HG03558 (cell line): ENCODE data around the gene EIF2AK3.
A peak's percentile ranks its signal among the peaks of the same experiment; 100 is the strongest.

Source experiments
- ATAC-seq: cut with Tn5 transposase; IDR thresholded peaks from one replicate; pipeline ENCODE4 v1.9.1; 2021; ENCODE audit warnings: moderate number of reproducible peaks; ENCODE audit not compliant: unreplicated experiment; ENCODE audit errors: extremely low read depth

Gene EIF2AK3

GRCh38 chr2:88601286-88601685 lies 26.0 kb downstream of the EIF2AK3 start:
- no peak for ATAC-seq

DNA sequence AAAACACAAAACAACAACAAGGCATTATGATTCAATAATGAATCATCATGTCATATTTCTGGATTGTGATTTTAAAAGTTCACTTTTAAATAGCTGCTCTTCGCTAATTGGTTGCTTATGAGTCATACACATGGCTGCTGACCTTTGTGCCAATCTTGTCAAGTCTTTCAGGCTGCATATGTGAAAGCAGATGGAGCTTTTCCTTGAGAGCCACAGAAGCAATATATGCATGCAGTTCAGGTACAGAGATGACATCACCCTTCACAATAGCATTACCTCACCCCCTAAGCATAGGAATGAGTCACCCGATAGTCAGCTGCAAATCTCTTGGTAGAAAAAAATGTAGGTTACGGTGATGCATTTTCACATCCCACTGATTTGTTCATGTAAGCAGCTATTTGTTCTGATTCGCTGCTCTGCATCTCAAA lies 27.2 kb downstream of the EIF2AK3 start:
- peak; percentile 98 for ATAC-seq

DNA sequence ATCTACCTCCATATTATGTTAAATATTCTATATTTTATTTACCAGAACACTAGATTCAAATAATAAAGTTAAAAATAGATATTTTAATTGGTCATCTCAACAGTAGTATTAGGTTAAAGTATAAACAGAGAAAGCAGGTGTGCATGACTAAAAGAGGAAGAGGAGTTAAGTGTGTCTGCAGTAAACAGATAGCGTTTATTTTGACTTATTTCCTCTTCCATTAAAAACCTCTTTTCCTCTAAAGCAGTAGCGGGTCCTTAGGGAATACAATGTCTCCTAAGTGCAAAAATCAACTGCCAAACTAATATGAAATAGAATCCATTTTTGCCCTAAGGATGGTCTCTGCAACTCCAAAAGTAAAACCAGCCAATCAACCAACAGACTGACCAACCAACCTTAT lies 27.7 kb downstream of the EIF2AK3 start:
- ATAC-seq, result no peak

GRCh38 chr2:88597168-88597567 lies 30.1 kb downstream of the EIF2AK3 start:
- ATAC-seq, result no peak

- no peak for ATAC-seq
Measured at GRCh38 chr2:88596141-88596830, 31.0 kb downstream of the EIF2AK3 start.

DNA sequence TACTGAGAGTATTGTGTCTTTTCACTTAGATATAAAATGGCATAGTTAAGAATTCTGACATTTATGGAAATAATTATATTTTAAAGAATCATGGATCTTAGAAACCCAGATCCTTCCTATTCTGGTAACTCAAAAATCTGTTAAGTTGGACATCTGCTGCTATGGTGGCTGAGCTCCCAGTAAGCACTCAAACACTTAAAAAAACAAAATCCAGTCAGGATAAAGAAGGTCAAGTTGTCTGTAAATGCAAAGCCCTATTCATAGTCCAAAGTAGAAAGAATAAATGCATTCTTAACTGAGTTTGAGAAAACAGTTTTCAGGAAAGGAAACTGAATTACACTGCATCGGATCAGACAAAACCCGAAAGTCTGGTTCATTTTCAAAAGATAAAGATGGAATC lies 35.6 kb downstream of the EIF2AK3 start:
- ATAC-seq, result no peak

DNA sequence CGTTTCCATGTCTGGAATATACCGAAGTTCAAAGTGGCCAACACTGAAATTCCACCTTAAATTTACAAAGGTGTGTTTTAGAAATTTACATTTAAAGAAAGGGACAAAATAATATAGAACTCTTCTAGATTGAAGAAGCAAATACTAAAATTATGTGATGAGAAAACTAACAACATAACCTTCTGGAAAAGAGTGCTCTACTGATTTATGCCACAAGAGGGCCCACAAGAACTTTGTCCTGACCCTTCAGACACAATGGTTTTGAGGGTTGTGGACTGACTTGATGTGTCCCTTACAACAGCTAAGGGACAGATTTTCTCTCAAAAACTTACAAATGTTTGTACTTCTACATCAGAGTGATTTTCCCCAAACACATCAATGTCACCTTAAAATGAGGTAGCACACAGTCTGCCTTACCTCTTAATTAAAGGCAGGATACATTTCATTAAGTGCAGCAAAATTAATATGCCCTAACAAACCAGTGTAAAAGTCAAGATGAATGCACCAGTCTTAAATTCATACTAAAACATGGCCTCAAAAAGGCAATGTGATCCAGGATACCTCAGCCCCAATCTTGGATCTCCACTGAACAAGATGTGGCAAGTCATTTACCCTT lies 36.2 kb downstream of the EIF2AK3 start:
- ATAC-seq, result peak; percentile 59

DNA sequence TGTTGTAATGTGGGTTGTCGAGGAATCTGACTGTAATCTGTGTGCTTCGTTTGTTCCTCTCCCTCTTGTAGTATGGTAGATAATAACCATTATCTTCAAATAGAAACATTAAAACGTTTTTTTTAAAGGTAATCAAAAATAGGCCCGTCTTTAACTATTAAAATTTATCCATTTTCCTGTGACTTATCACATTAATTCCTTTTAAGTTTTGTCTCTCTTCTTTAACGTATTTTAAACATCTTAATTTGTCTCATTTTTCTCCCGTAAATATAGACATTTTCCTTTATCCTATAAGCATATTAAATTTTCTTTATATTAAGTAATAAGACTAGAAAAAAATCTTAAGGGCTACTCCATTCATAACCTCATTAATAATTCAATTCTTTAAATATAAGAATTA lies 41.3 kb downstream of the EIF2AK3 start:
- ATAC-seq, result no peak

DNA sequence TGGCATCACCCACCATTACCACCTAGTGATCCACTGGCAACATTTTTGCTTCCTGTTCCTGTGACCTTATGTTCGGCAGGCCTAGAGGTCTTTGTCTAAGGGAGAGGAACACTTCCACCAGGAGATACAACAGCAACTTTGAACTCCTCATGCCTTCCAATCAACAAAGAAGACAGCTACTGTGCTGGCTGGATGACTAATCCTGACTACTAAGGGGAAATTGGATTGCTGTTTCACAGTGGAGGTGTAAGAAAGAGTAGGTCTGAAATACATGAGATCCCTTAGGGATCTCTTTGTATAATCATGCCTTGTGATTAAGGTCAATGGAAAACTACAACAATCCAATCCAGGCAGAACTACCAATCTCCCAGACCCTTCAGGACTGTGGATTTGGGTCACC lies 45.2 kb downstream of the EIF2AK3 start:
- no peak for ATAC-seq

GRCh38 chr2:88580088-88580487 lies 47.2 kb downstream of the EIF2AK3 start:
- no peak for ATAC-seq

DNA sequence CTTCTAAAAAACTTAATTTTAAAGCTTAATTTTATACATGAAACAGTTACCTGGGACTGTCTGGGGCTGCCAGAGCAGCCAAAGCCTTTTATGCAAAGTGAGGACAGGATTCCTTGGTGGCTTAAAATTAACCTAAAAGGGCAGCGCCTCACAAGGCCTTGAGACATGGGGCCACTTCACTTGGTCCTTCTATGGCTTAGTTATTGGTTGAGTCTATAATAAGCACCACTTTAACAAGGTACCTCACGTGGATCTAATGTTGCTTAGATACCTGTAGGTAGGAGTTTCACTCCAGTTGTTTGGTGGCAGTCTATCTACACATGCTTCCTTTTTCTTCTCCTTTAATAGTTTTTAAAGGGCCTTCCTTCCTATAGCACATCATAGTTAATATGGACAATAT lies 51.6 kb downstream of the EIF2AK3 start:
- ATAC-seq, result no peak

GRCh38 chr2:88575051-88575450 lies 52.2 kb downstream of the EIF2AK3 start:
- ATAC-seq, result no peak

DNA sequence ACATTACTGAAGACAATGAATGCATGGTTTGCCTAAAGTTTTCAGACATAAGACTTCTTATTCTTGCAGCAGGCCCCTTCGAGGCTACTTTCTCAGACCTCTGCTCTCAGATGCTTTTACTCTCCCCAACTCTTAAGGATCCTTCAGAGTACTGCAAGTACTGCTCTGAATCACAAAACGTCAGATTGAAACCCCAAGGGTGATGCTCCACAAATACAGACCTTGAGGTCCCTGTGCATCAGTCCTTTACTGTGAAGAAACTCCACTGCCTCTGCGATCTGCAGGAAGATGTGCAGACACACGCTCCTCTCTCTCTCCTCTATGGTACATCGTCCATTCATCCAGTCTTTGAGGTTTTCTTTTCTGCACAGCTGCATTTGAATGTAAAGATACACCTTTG lies 52.8 kb downstream of the EIF2AK3 start:
- peak; percentile 72 for ATAC-seq

DNA sequence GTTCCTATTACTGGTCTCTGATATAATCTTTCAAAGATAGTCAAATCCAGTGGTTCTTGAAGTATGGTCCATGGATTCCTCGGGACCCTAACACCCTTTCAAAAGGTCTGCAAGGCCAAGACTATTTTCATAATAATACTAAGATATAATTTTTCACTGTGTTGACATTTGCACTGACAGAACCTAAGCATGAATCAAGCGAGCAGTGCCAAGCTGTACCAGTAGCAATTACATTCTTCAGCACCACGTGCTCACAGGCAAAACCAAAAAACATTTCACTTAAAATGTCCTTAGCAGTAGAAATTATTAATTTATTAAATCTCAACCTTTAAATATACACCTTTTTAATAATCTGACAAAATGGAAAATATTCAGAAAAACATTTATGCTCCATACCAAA lies 59.1 kb downstream of the EIF2AK3 start:
- ATAC-seq, result no peak

- no peak for ATAC-seq
Measured at GRCh38 chr2:88564402-88564801, 62.9 kb downstream of the EIF2AK3 start.

DNA sequence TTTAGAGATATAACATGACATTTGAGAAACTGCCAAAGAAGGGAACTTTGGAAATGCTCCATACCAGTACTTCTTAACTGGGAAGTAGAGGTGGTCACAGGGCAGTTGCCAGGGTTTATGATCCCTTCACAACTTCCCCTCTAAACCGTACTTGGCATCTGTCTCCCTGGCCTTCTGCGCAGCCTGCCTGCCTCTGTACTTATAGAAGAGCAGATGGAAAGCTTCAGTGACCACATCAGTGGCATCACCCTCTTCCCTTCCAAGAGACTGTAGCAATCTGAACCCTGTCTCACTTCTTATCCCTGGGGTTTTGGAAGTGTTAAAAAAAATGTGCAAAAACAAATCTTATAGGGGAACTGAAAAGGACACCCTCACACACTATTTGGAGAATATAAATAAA lies 64.1 kb downstream of the EIF2AK3 start:
- no peak for ATAC-seq

DNA sequence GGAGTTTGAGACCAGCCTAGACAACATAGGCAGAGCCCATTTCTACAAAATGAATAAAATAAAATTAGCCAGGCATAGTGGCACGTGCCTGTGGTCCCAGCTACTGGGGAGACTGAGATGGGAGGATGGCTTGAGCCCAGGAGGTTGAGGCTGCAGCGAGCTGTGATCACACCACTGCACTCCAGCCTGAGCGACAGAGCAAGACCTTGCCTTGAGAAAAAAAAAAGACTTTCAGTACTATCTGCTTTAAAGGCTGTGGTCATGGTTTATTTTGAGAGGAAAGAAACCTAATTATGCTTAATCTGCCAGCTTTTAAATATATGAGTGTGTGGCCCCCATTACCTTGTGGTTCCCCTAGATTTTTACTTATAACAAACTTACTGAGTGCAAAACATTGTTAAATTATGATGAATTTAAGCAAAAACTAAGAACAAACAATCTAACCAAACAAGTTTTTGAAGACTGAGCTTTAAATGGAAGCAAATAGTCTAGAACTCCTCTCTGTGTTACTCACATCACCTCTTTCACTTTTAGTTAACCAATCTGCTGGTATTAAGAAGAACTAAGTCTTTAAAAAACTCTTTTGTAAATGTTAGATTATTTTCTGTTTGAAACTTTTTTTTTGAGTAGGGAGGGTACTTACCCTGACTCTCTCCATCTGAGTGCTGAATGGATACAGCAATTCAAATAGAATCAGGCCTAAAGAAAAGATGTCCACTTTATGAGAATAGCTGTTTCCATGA lies 65.4 kb downstream of the EIF2AK3 start:
- ATAC-seq, result peak; percentile 47

DNA sequence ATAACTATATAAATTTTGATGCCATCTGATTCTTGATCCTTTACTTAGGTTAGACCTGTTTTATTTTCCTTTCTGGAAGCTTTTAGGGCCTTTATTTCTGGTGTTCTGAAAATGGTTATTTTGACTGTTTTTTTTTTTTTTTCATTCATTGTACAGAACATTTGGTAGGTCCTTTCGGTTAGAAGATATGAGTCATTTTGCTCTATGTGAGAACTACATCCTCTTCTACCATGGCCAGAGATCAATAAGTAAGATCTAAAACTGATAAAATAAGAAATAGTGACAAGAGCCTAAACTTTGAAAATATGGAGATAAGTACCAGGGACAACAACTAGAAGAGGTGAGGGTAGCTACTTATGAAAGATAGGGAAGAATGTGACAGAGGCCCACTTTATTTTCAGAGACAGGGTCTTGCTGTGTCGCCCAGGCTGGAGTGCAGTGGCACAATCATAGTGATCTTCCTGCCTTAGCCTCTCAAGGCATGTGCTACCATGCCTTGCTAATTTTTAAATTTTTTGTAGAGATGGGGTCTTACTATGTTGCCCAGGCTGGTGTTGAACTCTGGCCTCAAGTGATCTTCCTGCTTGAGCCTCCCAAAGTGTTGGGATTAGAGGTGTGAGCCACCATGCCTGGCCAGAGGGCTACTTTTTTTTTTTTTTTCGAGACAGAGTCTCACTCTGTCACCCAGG lies 66.5 kb downstream of the EIF2AK3 start:
- no peak for ATAC-seq

- ATAC-seq, result no peak
Measured at GRCh38 chr2:88557290-88557689, 70.0 kb downstream of the EIF2AK3 start.

DNA sequence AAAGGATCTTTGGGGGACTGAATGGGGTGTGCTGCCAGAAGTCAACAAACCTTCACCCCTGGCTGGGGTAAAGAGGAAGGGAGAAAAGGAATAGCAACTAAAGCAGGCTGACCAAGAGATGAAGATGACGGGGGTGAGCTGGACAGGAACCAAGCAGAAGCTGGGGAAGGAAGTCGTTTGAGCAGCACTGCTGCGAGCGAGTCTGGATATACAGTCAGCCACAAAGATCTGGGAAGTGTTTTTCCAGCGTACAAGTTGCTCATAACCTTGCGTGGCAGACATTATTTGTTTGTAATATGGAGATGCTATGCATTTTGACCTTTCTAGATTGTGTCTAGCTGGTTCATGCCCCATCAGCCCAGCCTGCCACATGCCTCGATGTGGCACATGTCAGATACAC lies 71.2 kb downstream of the EIF2AK3 start:
- ATAC-seq, result no peak

GRCh38 chr2:88554189-88554588 lies 73.1 kb downstream of the EIF2AK3 start:
- ATAC-seq, result no peak
